Ishikawa (cell line): ENCODE measurements around the gene ARSK.

Experiments
- CEBPB ChIP-seq: IDR thresholded peaks from 2 replicates; pipeline ENCODE4 v1.6.1; 2012
- CREB1 ChIP-seq: IDR thresholded peaks from 2 replicates; pipeline ENCODE4 v1.6.1; 2012; ENCODE audit warnings: low read depth
- EGR1 ChIP-seq: IDR thresholded peaks from 2 replicates; pipeline ENCODE4 v1.6.1; 2012
- EP300 ChIP-seq: IDR thresholded peaks from 2 replicates; pipeline ENCODE4 v1.6.1; 2012; ENCODE audit warnings: borderline replicate concordance
- FOXM1 ChIP-seq: IDR thresholded peaks from 2 replicates; pipeline ENCODE4 v1.6.1; 2012; ENCODE audit warnings: low read depth, borderline replicate concordance
- MAX ChIP-seq: IDR thresholded peaks from 2 replicates; pipeline ENCODE4 v1.6.1; 2012
- NFIC ChIP-seq: IDR thresholded peaks from 2 replicates; pipeline ENCODE4 v1.6.1; 2012
- RAD21 ChIP-seq: IDR thresholded peaks from 2 replicates; pipeline ENCODE4 v1.6.1; 2012; ENCODE audit warnings: low read depth
- REST ChIP-seq: IDR thresholded peaks from 2 replicates; pipeline ENCODE4 v1.6.1; 2012; ENCODE audit warnings: low read depth, mild to moderate bottlenecking
- TAF1 ChIP-seq: IDR thresholded peaks from 2 replicates; pipeline ENCODE4 v1.6.1; 2012; ENCODE audit warnings: low read depth, mild to moderate bottlenecking
- TCF12 ChIP-seq: IDR thresholded peaks from 2 replicates; pipeline ENCODE4 v1.6.1; 2012; ENCODE audit warnings: low read depth
- TEAD4 ChIP-seq: IDR thresholded peaks from 2 replicates; pipeline ENCODE4 v1.6.1; 2012
- USF1 ChIP-seq: IDR thresholded peaks from 2 replicates; pipeline ENCODE4 v1.6.1; 2012
- YY1 ChIP-seq: IDR thresholded peaks from 2 replicates; pipeline ENCODE4 v1.6.1; 2012; ENCODE audit warnings: low read depth
- ZBTB7A ChIP-seq: IDR thresholded peaks from 2 replicates; pipeline ENCODE4 v1.6.1; 2012; ENCODE audit warnings: low read depth

ARSK gene

GRCh38 chr5:95528565-95528964 is 26.3 kb upstream of the ARSK start:
- TF ChIP-seq CREB1 (no peak), ZBTB7A (no peak), YY1 (no peak), FOXM1 (no peak), TAF1 (no peak), EP300 (no peak), NFIC (no peak)

- TF ChIP-seq USF1 (no peak), EGR1 (no peak), NFIC (no peak), MAX (no peak), CEBPB (no peak), ZBTB7A (no peak), EP300 (no peak), RAD21 (no peak), TAF1 (no peak), REST (no peak), CREB1 (no peak), TCF12 (no peak), YY1 (no peak), TEAD4 (no peak)
Measured at GRCh38 chr5:95530416-95530815, 24.5 kb upstream of the ARSK start.

GRCh38 chr5:95531491-95531890 is 23.4 kb upstream of the ARSK start:
- no peak for TF ChIP-seq TEAD4
- TF ChIP-seq USF1: no peak
- no peak for TF ChIP-seq YY1
- TF ChIP-seq REST: no peak
- TF ChIP-seq TAF1: no peak
- no peak for TF ChIP-seq MAX
- no peak for TF ChIP-seq TCF12
- TF ChIP-seq FOXM1: no peak
- TF ChIP-seq NFIC: no peak
- no peak for TF ChIP-seq CEBPB

GRCh38 chr5:95532415-95532814 is 22.5 kb upstream of the ARSK start:
- no peak for TF ChIP-seq EGR1
- TF ChIP-seq RAD21: no peak

GRCh38 chr5:95533106-95533505 is 21.8 kb upstream of the ARSK start:
- TF ChIP-seq TEAD4: no peak
- no peak for TF ChIP-seq FOXM1
- no peak for TF ChIP-seq YY1
- TF ChIP-seq CEBPB: no peak
- TF ChIP-seq MAX: no peak
- TF ChIP-seq EP300: no peak
- TF ChIP-seq USF1: no peak
- no peak for TF ChIP-seq ZBTB7A
- no peak for TF ChIP-seq TCF12
- no peak for TF ChIP-seq NFIC
- TF ChIP-seq TAF1: no peak
- TF ChIP-seq RAD21: no peak
- no peak for TF ChIP-seq EGR1
- TF ChIP-seq REST: no peak
- no peak for TF ChIP-seq CREB1
